SK-N-SH (cell line): ENCODE results near the gene SRR. TPM values are rescaled to one million over a fixed set of nuclear protein-coding genes. Genes with fewer than 3 reads are reported as not detected.

Source experiments
- CTCF ChIA-PET: fragments of 300-600, 350-600 bp; formaldehyde crosslinking; extraction: SDS; loops from one replicate; lab custom pipeline; 2021; lab: Yijun Ruan, JAX
- POLR2A ChIA-PET: fragments of 350-600 bp; sonication (Branson Sonifier 250); formaldehyde crosslinking; extraction: SDS; loops from one replicate; lab custom pipeline; 2020; ENCODE audit warnings: antibody characterized with exemption, inconsistent platforms; lab: Yijun Ruan, JAX
- DNase-seq: peaks from one replicate; pipeline ENCODE4 v3.0.0; 2012
- H2AFZ ChIP-seq: fragments of 200-600 bp; sonication (generic); 2 replicates; pipeline ENCODE4 v1.8.1; 2016; ENCODE audit warnings: antibody characterized with exemption, mild to moderate bottlenecking, low read depth
- H3F3A ChIP-seq: fragments of 200-600 bp; sonication (generic); replicated peaks from 2 replicates; pipeline ENCODE3; 2016; ENCODE audit warnings: antibody characterized with exemption, mild to moderate bottlenecking; ENCODE audit not compliant: insufficient read depth
- H3K27ac ChIP-seq, 2 experiments: fragments of 200-500 bp in 1 of 2; fragments of 200-600 bp in 1 of 2; sonication (Bioruptor generic) in 1 of 2; sonication (generic), shearing (Covaris generic) in 1 of 2; 2 replicates each; pipeline versions ENCODE4 v1.5.1 to v1.6.1; 2014 to 2016; ENCODE audit warnings: low read depth in 2 of 2, inconsistent platforms in 1 of 2, low read length in 1 of 2, mild to moderate bottlenecking in 1 of 2, mixed read lengths in 1 of 2
- H3K27me3 ChIP-seq: fragments of 200-600 bp; sonication (generic), shearing (Covaris generic); 2 replicates; pipeline ENCODE4 v1.6.1; 2016; ENCODE audit warnings: mixed run types; ENCODE audit not compliant: insufficient read depth
- H3K36me3 ChIP-seq, 2 experiments: fragments of 200-500 bp in 1 of 2; fragments of 200-600 bp in 1 of 2; sonication (Bioruptor generic) in 1 of 2; sonication (generic) in 1 of 2; replicated peaks in 1 of 2; 2 replicates each; pipeline versions ENCODE3 to v1.5.1; 2014 to 2016; ENCODE audit warnings: low read length in 1 of 2, mild to moderate bottlenecking in 1 of 2; ENCODE audit not compliant: insufficient read depth in 2 of 2, control insufficient read depth in 1 of 2
- H3K4me1 ChIP-seq, 2 experiments: fragments of 200-500 bp in 1 of 2; fragments of 200-600 bp in 1 of 2; sonication (Bioruptor generic) in 1 of 2; sonication (generic), shearing (Covaris generic) in 1 of 2; 2 replicates each; pipeline versions ENCODE4 v1.5.1 to v1.6.1; 2014 to 2016; ENCODE audit warnings: low read depth in 1 of 2, low read length in 1 of 2, mixed run types in 1 of 2; ENCODE audit not compliant: insufficient read depth in 2 of 2, control insufficient read depth in 1 of 2
- H3K4me2 ChIP-seq: fragments of 200-600 bp; sonication (generic), shearing (Covaris generic); 2 replicates; pipeline ENCODE4 v1.6.1; 2017; ENCODE audit warnings: mixed run types
- H3K4me3 ChIP-seq, 2 experiments: fragments of 200-500 bp in 1 of 2; fragments of 200-600 bp in 1 of 2; sonication (Bioruptor generic) in 1 of 2; sonication (generic), shearing (Covaris generic) in 1 of 2; 2 replicates each; pipeline versions ENCODE4 v1.5.1 to v1.8.1; 2014 to 2016; ENCODE audit warnings: low read depth in 2 of 2, inconsistent platforms in 1 of 2, low read length in 1 of 2, mild to moderate bottlenecking in 1 of 2, mixed read lengths in 1 of 2, moderate library complexity in 1 of 2
- H3K79me2 ChIP-seq: fragments of 200-600 bp; sonication (generic); 2 replicates; pipeline ENCODE4 v1.8.1; 2017; ENCODE audit warnings: mild to moderate bottlenecking; ENCODE audit not compliant: insufficient read depth
- H3K9ac ChIP-seq: fragments of 200-600 bp; sonication (generic); 2 replicates; pipeline ENCODE4 v1.6.1; 2017; ENCODE audit warnings: mixed run types
- H3K9me2 ChIP-seq: fragments of 200-600 bp; sonication (generic); 2 replicates; pipeline ENCODE4 v1.6.1; 2017; ENCODE audit warnings: mixed run types
- H3K9me3 ChIP-seq: fragments of 200-600 bp; sonication (generic); 2 replicates; pipeline ENCODE4 v1.6.1; 2017; ENCODE audit warnings: mixed run types, mild to moderate bottlenecking, moderate library complexity
- H4K20me1 ChIP-seq: fragments of 200-600 bp; sonication (generic); 2 replicates; pipeline ENCODE4 v1.6.1; 2017; ENCODE audit warnings: mild to moderate bottlenecking, mixed run types; ENCODE audit not compliant: insufficient read depth
- CHD2 ChIP-seq: fragments of 150-350 bp; IDR thresholded peaks from 2 replicates; pipeline ENCODE4 v1.6.1; 2018; ENCODE audit warnings: low read length; ENCODE audit not compliant: partially characterized antibody
- CTCF ChIP-seq: fragments of 200-600 bp; sonication (generic); IDR thresholded peaks from 2 replicates; pipeline ENCODE4 v1.6.1; 2017; ENCODE audit warnings: antibody characterized with exemption, mild to moderate bottlenecking, moderate library complexity
- EZH2phosphoT487 ChIP-seq: fragments of 200-600 bp; sonication (generic); IDR thresholded peaks from 2 replicates; pipeline ENCODE4 v1.6.1; 2017; ENCODE audit warnings: low read depth, mixed run types, mild to moderate bottlenecking, antibody characterized with exemption, moderate library complexity, borderline replicate concordance
- FOXJ3 ChIP-seq: sonication (generic); formaldehyde crosslinking; IDR thresholded peaks from 2 replicates; pipeline ENCODE4 v1.5.1; 2020; ENCODE audit warnings: mild to moderate bottlenecking, missing genetic modification reagents
- GABPA ChIP-seq: IDR thresholded peaks from 2 replicates; pipeline ENCODE4 v1.4.0; 2012; ENCODE audit warnings: low read depth, mild to moderate bottlenecking
- GATA2 ChIP-seq: sonication (generic); formaldehyde crosslinking; IDR thresholded peaks from 2 replicates; pipeline ENCODE4 v1.5.0; 2020; ENCODE audit warnings: mild to moderate bottlenecking, missing genetic modification reagents
- IRF3 ChIP-seq: fragments of 150-350 bp; IDR thresholded peaks from 2 replicates; pipeline ENCODE4 v1.6.1; 2016; ENCODE audit warnings: mild to moderate bottlenecking, low read depth, low read length
- JUND ChIP-seq: IDR thresholded peaks from 2 replicates; pipeline ENCODE4 v1.4.0; 2012
- MXI1 ChIP-seq: IDR thresholded peaks from 2 replicates; pipeline ENCODE4 v1.6.1; 2012; ENCODE audit warnings: mild to moderate bottlenecking, low read depth, low read length, improper control_type of control experiment
- PBX3 ChIP-seq: IDR thresholded peaks from 2 replicates; pipeline ENCODE4; 2012
- RAD21 ChIP-seq: IDR thresholded peaks from 2 replicates; pipeline ENCODE4 v1.6.1; 2012; ENCODE audit warnings: mild to moderate bottlenecking, low read length
- SIN3A ChIP-seq: IDR thresholded peaks from 2 replicates; pipeline ENCODE4 v1.6.1; 2012; ENCODE audit warnings: low read depth, mild to moderate bottlenecking, low read length, moderate library complexity, borderline replicate concordance
- SMC3 ChIP-seq: IDR thresholded peaks from 2 replicates; pipeline ENCODE4 v1.6.1; 2012; ENCODE audit warnings: low read depth, low read length, improper control_type of control experiment
- TAF1 ChIP-seq: IDR thresholded peaks from 2 replicates; pipeline ENCODE4 v1.6.1; 2012; ENCODE audit warnings: low read depth, mild to moderate bottlenecking, low read length, moderate library complexity, borderline replicate concordance
- TCF12 ChIP-seq: IDR thresholded peaks from 2 replicates; pipeline ENCODE4 v1.4.0; 2012
- USF1 ChIP-seq: IDR thresholded peaks from 2 replicates; pipeline ENCODE4 v1.4.0; 2012; ENCODE audit warnings: low read depth, borderline replicate concordance
- YY1 ChIP-seq: IDR thresholded peaks from 2 replicates; pipeline ENCODE4 v1.4.0; 2012; ENCODE audit warnings: low read depth, mild to moderate bottlenecking
- ZBTB33 ChIP-seq: IDR thresholded peaks from 2 replicates; pipeline ENCODE4 v1.4.0; 2012; ENCODE audit warnings: low read depth, borderline replicate concordance
- WGBS: methylation state at CpG from one replicate; pipeline ENCODE4 v1.1.6; 2017; ENCODE audit warnings: low lambda C conversion rate; 5-methylcytosine and 5-hydroxymethylcytosine counted together
- polyA plus RNA-seq, 3 experiments: library from polyadenylated mRNA; depleted of rRNA; stranded (reverse); fragments of >200 nt; gene quantifications; 2 replicates each; pipeline ENCODE4 v1.2.3, GENCODE V29; 2012

The SRR gene
- polyA plus RNA-seq, 1 of the 3 experiments (the other 2 are of a cell fraction): 18.5 TPM

- Histone ChIP-seq H3F3A (peaks cover 15% of the 10 kb centered on the region), H3K79me2 (peaks cover 9% of the 10 kb centered on the region; the same call in 1 of the 2 replicates), H2AFZ (no peak overlapping the region), H3K9me2 (no peaks in the 10 kb centered on the region), H3K27ac (no peak overlapping the region), H3K4me2 (no peak overlapping the region), H3K9ac (no peak overlapping the region), H3K36me3 (no peaks in the 10 kb centered on the region), H4K20me1 (peaks cover 26% of the 10 kb centered on the region), H3K9me3 (no peaks in the 10 kb centered on the region), H3K27me3 (no peaks in the 10 kb centered on the region), H3K4me1 (peaks cover 2 to 10% of the 10 kb centered on the region in 2 experiments; a peak in 2 of 4 replicates), H3K4me3 (no peak overlapping the region)
- POLR2A ChIA-PET: interaction anchor here (1.5 kb wide), 1 partner anchor 58 kb away, joined by 3 read pairs; no protein-coding TSS in a partner anchor
- no peak for DNase-seq
- no peak for TF ChIP-seq MXI1
- 86% methylated on average over 8 of the region's 8 CpGs for WGBS
- CTCF ChIA-PET: interaction anchor here (1.1 to 4.8 kb wide), 12 partner anchors 13 to 62 kb away, joined by 3 to 88 read pairs (median 8); partner anchors contain the start of gene TSR1
These were observed 50.6 kb downstream of the SRR start for GRCh38 chr17:2354311-2354710.

- no peaks in the 10 kb centered on the region for H3K9me2 ChIP-seq
- no peak for TF ChIP-seq USF1
- no peak for TF ChIP-seq CTCF
- TF ChIP-seq MXI1: no peak
- no peak for TF ChIP-seq TCF12
- TF ChIP-seq GABPA: no peak
- TF ChIP-seq CHD2: no peak
- no peak for TF ChIP-seq TAF1
- no peak for TF ChIP-seq JUND
- TF ChIP-seq YY1: no peak
- no peak for TF ChIP-seq FOXJ3
- no peak for TF ChIP-seq SIN3A
- TF ChIP-seq EZH2phosphoT487: no peak
- TF ChIP-seq GATA2 (CRISPR knock-in tag): no peak
- TF ChIP-seq PBX3: no peak
- TF ChIP-seq RAD21: no peak
- no peak for TF ChIP-seq SMC3
- TF ChIP-seq IRF3: no peak
- no peak for TF ChIP-seq ZBTB33
- no peak overlapping the region for H3K9ac ChIP-seq
- H2AFZ ChIP-seq: no peak overlapping the region
- H3F3A ChIP-seq: peaks cover 12% of the 10 kb centered on the region
- POLR2A ChIA-PET: no interaction called here
- H3K79me2 ChIP-seq: peaks cover 6% of the 10 kb centered on the region; the same call in 1 of the 2 replicates
- WGBS: 84% methylated on average over 4 of the region's 4 CpGs
- H4K20me1 ChIP-seq: peaks cover 36% of the 10 kb centered on the region
- CTCF ChIA-PET: no interaction called here
- H3K27ac ChIP-seq: no peak overlapping the region
- no peak overlapping the region for H3K4me3 ChIP-seq
- no peak overlapping the region for H3K4me2 ChIP-seq
- no peaks in the 10 kb centered on the region for H3K27me3 ChIP-seq
- H3K4me1 ChIP-seq: peaks cover 2 to 16% of the 10 kb centered on the region in 2 experiments; a peak in 2 of 4 replicates
- peaks cover 0 to 3% of the 10 kb centered on the region in 2 experiments for H3K36me3 ChIP-seq
- DNase-seq: no peak
- no peaks in the 10 kb centered on the region for H3K9me3 ChIP-seq
These were observed 53.5 kb downstream of the SRR start for GRCh38 chr17:2357237-2357636.
